NT2/D1 (cell line): Measurements from ENCODE around the gene ST6GALNAC4.
A peak's percentile ranks its signal among the peaks of the same experiment; 100 is the strongest.
"Not testable (repeated sequence)": the region's sequence is repeated elsewhere in the genome, so short reads cannot be mapped to it uniquely, and the experiment has no call there.

Source experiments
- DNase-seq: peaks from one replicate; pipeline ENCODE4 v3.0.0-alpha.2; 2011; ENCODE audit warnings: low read depth, low spot score
- H3K27me3 ChIP-seq: 2 replicates; pipeline ENCODE4 v1.6.0; 2011; ENCODE audit warnings: mild to moderate bottlenecking; ENCODE audit not compliant: insufficient read length, insufficient read depth
- H3K36me3 ChIP-seq: 2 replicates; pipeline ENCODE4 v1.6.1; 2011; ENCODE audit warnings: mild to moderate bottlenecking, low read length, mixed read lengths; ENCODE audit not compliant: insufficient read depth, insufficient read length
- H3K4me1 ChIP-seq: 2 replicates; pipeline ENCODE4 v1.5.1; 2011; ENCODE audit not compliant: insufficient read depth, insufficient read length
- H3K4me3 ChIP-seq: 2 replicates; pipeline ENCODE4 v1.5.1; 2011; ENCODE audit warnings: low read depth; ENCODE audit not compliant: insufficient read length
- H3K9ac ChIP-seq: 2 replicates; pipeline ENCODE4 v1.6.0; 2011; ENCODE audit warnings: low read depth; ENCODE audit not compliant: insufficient read length
- H3K9me3 ChIP-seq: 2 replicates; pipeline ENCODE4 v1.5.1; 2011; ENCODE audit warnings: mild to moderate bottlenecking, low read length; ENCODE audit not compliant: insufficient read depth
- SUZ12 ChIP-seq: IDR thresholded peaks from 2 replicates; pipeline ENCODE4 v1.6.1; 2011; ENCODE audit not compliant: insufficient read length, insufficient read depth; ENCODE audit errors: extremely low read depth
- YY1 ChIP-seq: IDR thresholded peaks from 2 replicates; pipeline ENCODE4 v1.6.1; 2011; ENCODE audit not compliant: insufficient read length, insufficient read depth
- ZNF274 ChIP-seq: IDR thresholded peaks from 2 replicates; pipeline ENCODE4 v1.6.1; 2011; ENCODE audit warnings: mild to moderate bottlenecking, low read depth, low read length

ST6GALNAC4 gene

DNA sequence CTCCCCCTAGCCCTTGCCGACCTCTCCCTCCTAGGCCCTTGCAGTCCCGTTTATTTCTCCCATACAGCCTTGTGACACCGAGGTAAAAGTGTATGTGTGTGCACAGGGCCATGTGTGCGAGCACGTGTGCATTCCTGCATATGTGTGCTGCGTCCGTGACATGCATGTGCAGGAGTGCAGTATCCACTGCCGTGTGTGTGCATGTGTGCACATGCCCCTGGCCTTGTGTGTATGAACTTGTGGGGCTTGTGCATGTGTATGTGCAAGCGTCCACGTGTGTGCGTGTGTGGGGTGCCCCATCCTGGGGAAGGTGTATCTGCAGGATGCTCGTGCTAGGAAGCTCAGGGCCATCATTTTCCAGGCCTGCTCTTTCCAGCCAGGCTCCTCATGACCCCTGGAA lies 46.0 kb downstream of the ST6GALNAC4 start:
- Histone ChIP-seq H3K4me3 (no peak overlapping the region), H3K36me3 (peaks cover 57% of the 10 kb centered on the region)
- TF ChIP-seq YY1, result no peak
- TF ChIP-seq SUZ12, result no peak
- TF ChIP-seq ZNF274, result no peak

GRCh38 chr9:127870153-127870491 lies 46.7 kb downstream of the ST6GALNAC4 start:
- H3K36me3 ChIP-seq, result peaks cover 59% of the 10 kb centered on the region
- not testable (repeated sequence) for H3K9ac ChIP-seq, H3K27me3 ChIP-seq, H3K4me3 ChIP-seq, DNase-seq, H3K9me3 ChIP-seq
- peaks cover 28% of the 10 kb centered on the region for H3K4me1 ChIP-seq

More for the DNA sequence above, 46.0 kb downstream of the ST6GALNAC4 start:
- DNase-seq, result no peak
- H3K4me1 ChIP-seq, result peaks cover 34% of the 10 kb centered on the region
- no peak overlapping the region for H3K9ac ChIP-seq
- H3K9me3 ChIP-seq, result no peaks in the 10 kb centered on the region
- no peaks in the 10 kb centered on the region for H3K27me3 ChIP-seq

GRCh38 chr9:127869310-127870152 lies 47.3 kb downstream of the ST6GALNAC4 start:
- Histone ChIP-seq H3K36me3 (peaks cover 56% of the 10 kb centered on the region), H3K9ac (peak overlapping the region; percentile 47), H3K27me3 (no peaks in the 10 kb centered on the region), H3K4me3 (no peak overlapping the region), H3K4me1 (peaks cover 22% of the 10 kb centered on the region), H3K9me3 (no peaks in the 10 kb centered on the region)
- TF ChIP-seq ZNF274 (no peak), YY1 (no peak), SUZ12 (no peak)
- DNase-seq, result peak; percentile 74

GRCh38 chr9:127868278-127868902 lies 48.5 kb downstream of the ST6GALNAC4 start:
- H3K9ac ChIP-seq, result no peak overlapping the region
- H3K36me3 ChIP-seq, result peaks cover 46% of the 10 kb centered on the region

GRCh38 chr9:127867356-127868277 lies 49.2 kb downstream of the ST6GALNAC4 start:
- peaks cover 21% of the 10 kb centered on the region for H3K4me1 ChIP-seq
- no peak for DNase-seq

More at GRCh38 chr9:127868278-127868902, 48.5 kb downstream of the ST6GALNAC4 start:
- peaks cover 22% of the 10 kb centered on the region for H3K4me1 ChIP-seq
- no peak for TF ChIP-seq SUZ12
- TF ChIP-seq ZNF274, result no peak
- no peak for TF ChIP-seq YY1
- no peak overlapping the region for H3K4me3 ChIP-seq
- DNase-seq, result no peak
- no peaks in the 10 kb centered on the region for H3K27me3 ChIP-seq
- no peaks in the 10 kb centered on the region for H3K9me3 ChIP-seq

GRCh38 chr9:127866535-127866934 lies 50.3 kb downstream of the ST6GALNAC4 start:
- Histone ChIP-seq H3K4me3 (no peak overlapping the region), H3K27me3 (no peaks in the 10 kb centered on the region), H3K9ac (no peak overlapping the region), H3K36me3 (peaks cover 30% of the 10 kb centered on the region), H3K9me3 (no peaks in the 10 kb centered on the region), H3K4me1 (peaks cover 19% of the 10 kb centered on the region)
- TF ChIP-seq SUZ12, result no peak
- no peak for TF ChIP-seq YY1
- DNase-seq, result no peak

More at GRCh38 chr9:127867356-127868277, 49.2 kb downstream of the ST6GALNAC4 start:
- peak overlapping the region; percentile 42 for H3K9ac ChIP-seq
- H3K36me3 ChIP-seq, result peaks cover 39% of the 10 kb centered on the region
- TF ChIP-seq YY1, result no peak
- no peak for TF ChIP-seq SUZ12
- no peak for TF ChIP-seq ZNF274
- H3K27me3 ChIP-seq, result no peaks in the 10 kb centered on the region
- no peaks in the 10 kb centered on the region for H3K9me3 ChIP-seq
- H3K4me3 ChIP-seq, result no peak overlapping the region
